WTC11 (cell line): ENCODE data around the gene UTP3. TPM values are rescaled to one million over a fixed set of nuclear protein-coding genes. Genes with fewer than 3 reads are reported as not detected.

ENCODE experiments used
- ATAC-seq: fragments of 200-7000 bp; cut with Tn5 transposase; 2 replicates; pipeline ENCODE4 v1.10.0; 2021; ENCODE audit warnings: mild to moderate bottlenecking, moderate library complexity
- Bru-seq: library from RNA; stranded (reverse); fragments of 400-500 nt; gene quantifications from one replicate; lab custom pipeline; 2021; lab: Mats Ljungman, UMichigan
- CTCF ChIA-PET: fragments of 300-600 bp; sonication (Branson Sonifier 250); formaldehyde crosslinking; loops from one replicate; lab custom pipeline; 2021; ENCODE audit warnings: antibody characterized with exemption; lab: Charles Lee
- POLR2A ChIA-PET: fragments of 350-600 bp; sonication (Branson Sonifier 250); formaldehyde crosslinking; loops from one replicate; lab custom pipeline; 2021; ENCODE audit warnings: antibody characterized with exemption; lab: Charles Lee
- DNase-seq: peaks from one replicate; pipeline ENCODE4 v3.0.0; 2021; ENCODE audit warnings: low spot score
- H3K27ac Mint-ChIP-seq: 2 replicates; pipeline ENCODE4 v1.8.0; 2021; ENCODE audit warnings: mixed read lengths
- H3K27me3 Mint-ChIP-seq: 2 replicates; pipeline ENCODE4 v1.8.0; 2021; ENCODE audit warnings: low read depth, mild to moderate bottlenecking, moderate library complexity, mixed read lengths
- H3K36me3 Mint-ChIP-seq: 2 replicates; pipeline ENCODE4 v1.8.0; 2021; ENCODE audit warnings: mixed read lengths
- H3K4me1 Mint-ChIP-seq: 2 replicates; pipeline ENCODE4 v1.8.0; 2022; ENCODE audit warnings: mixed read lengths
- H3K4me3 Mint-ChIP-seq: 2 replicates; pipeline ENCODE4 v1.8.0; 2021; ENCODE audit warnings: mild to moderate bottlenecking, moderate library complexity, mixed read lengths
- H3K9me3 Mint-ChIP-seq: 2 replicates; pipeline ENCODE4 v1.8.0; 2021; ENCODE audit warnings: mixed read lengths
- CREM ChIP-seq: sonication (generic); formaldehyde crosslinking; IDR thresholded peaks from 2 replicates; pipeline ENCODE4 v1.8.1; 2022; ENCODE audit warnings: mild to moderate bottlenecking, missing genetic modification reagents, moderate library complexity
- EMX1 ChIP-seq: fragments of 250-450 bp; sonication (Bioruptor Pico); IDR thresholded peaks from 2 replicates; pipeline ENCODE4 v1.8.0; 2021; ENCODE audit warnings: mild to moderate bottlenecking
- ETV6 ChIP-seq: sonication (generic); formaldehyde crosslinking; IDR thresholded peaks from 2 replicates; pipeline ENCODE4 v1.8.1; 2022; ENCODE audit warnings: mild to moderate bottlenecking, missing genetic modification reagents
- FOXP1 ChIP-seq: sonication (generic); formaldehyde crosslinking; IDR thresholded peaks from 2 replicates; pipeline ENCODE4 v1.8.0; 2022; ENCODE audit warnings: missing genetic modification reagents, mild to moderate bottlenecking, moderate library complexity, borderline replicate concordance
- GABPB1 ChIP-seq: sonication (generic); formaldehyde crosslinking; IDR thresholded peaks from 2 replicates; pipeline ENCODE4 v1.8.1; 2023; ENCODE audit warnings: mild to moderate bottlenecking, missing genetic modification reagents
- HMGA2 ChIP-seq: fragments of 250-450 bp; sonication (Bioruptor Pico); IDR thresholded peaks from 2 replicates; pipeline ENCODE4 v1.4.0; 2021; ENCODE audit warnings: mild to moderate bottlenecking, moderate library complexity
- MYBL2 ChIP-seq: sonication (generic); formaldehyde crosslinking; IDR thresholded peaks from 2 replicates; pipeline ENCODE4 v1.8.1; 2023; ENCODE audit warnings: mild to moderate bottlenecking, moderate library complexity, missing genetic modification reagents
- NR2C2 ChIP-seq: sonication (generic); formaldehyde crosslinking; IDR thresholded peaks from 2 replicates; pipeline ENCODE4 v1.8.0; 2022; ENCODE audit warnings: mild to moderate bottlenecking, missing genetic modification reagents
- OVOL2 ChIP-seq: fragments of 250-450 bp; sonication (Bioruptor Pico); IDR thresholded peaks from 2 replicates; pipeline ENCODE4 v1.9.0; 2021; ENCODE audit warnings: mild to moderate bottlenecking, borderline replicate concordance
- RORB ChIP-seq: fragments of 250-450 bp; sonication (Bioruptor Pico); IDR thresholded peaks from 2 replicates; pipeline ENCODE4 v1.9.0; 2021; ENCODE audit warnings: mild to moderate bottlenecking
- long read RNA-seq, 3 experiments: library from RNA in 1 of 3; library from capped mRNA in 1 of 3; library from polyadenylated mRNA in 1 of 3; unstranded in 2 of 3; stranded (forward) in 1 of 3; transcript quantifications; one replicate each; pipeline ENCODE4 v2.0.0, GENCODE V29; 2021
- total RNA-seq: library from RNA; stranded (reverse); gene quantifications from 3 replicates; pipeline ENCODE4 v1.2.3, GENCODE V29; 2021
- TF ChIP-seq, protein P1 (sequence below): fragments of 250-450 bp; sonication (Bioruptor Pico); IDR thresholded peaks from 2 replicates; pipeline ENCODE4 v1.9.0; 2021; ENCODE audit warnings: mild to moderate bottlenecking
- TF ChIP-seq, protein P2 (sequence below): sonication (generic); formaldehyde crosslinking; IDR thresholded peaks from 2 replicates; pipeline ENCODE4 v1.8.1; 2022; ENCODE audit warnings: low read depth, mild to moderate bottlenecking, moderate library complexity, missing genetic modification reagents, borderline replicate concordance
- TF ChIP-seq, protein P3 (sequence below): fragments of 200-600 bp; IDR thresholded peaks from 2 replicates; pipeline ENCODE4 v1.8.0; 2022; ENCODE audit warnings: antibody characterized with exemption
- TF ChIP-seq, protein P4 (sequence below): sonication (generic); formaldehyde crosslinking; IDR thresholded peaks from 2 replicates; pipeline ENCODE4 v1.8.1; 2022; ENCODE audit warnings: low read depth, missing genetic modification reagents, borderline replicate concordance
- TF ChIP-seq, protein P5 (sequence below): sonication (generic); formaldehyde crosslinking; IDR thresholded peaks from 2 replicates; pipeline ENCODE4 v1.8.1; 2023; ENCODE audit warnings: mild to moderate bottlenecking, missing genetic modification reagents
- TF ChIP-seq, protein P6 (sequence below): sonication (generic); formaldehyde crosslinking; IDR thresholded peaks from 2 replicates; pipeline ENCODE4 v1.8.0; 2022; ENCODE audit warnings: missing genetic modification reagents
- TF ChIP-seq, protein P7 (sequence below): sonication (generic); formaldehyde crosslinking; IDR thresholded peaks from 2 replicates; pipeline ENCODE4 v1.8.1; 2022; ENCODE audit warnings: mild to moderate bottlenecking, missing genetic modification reagents, moderate library complexity, borderline replicate concordance
- TF ChIP-seq, protein P8 (sequence below): sonication (generic); formaldehyde crosslinking; conservative IDR thresholded peaks from 2 replicates; pipeline ENCODE4 v1.8.1; 2022; ENCODE audit warnings: mild to moderate bottlenecking, missing genetic modification reagents
- TF ChIP-seq, protein P9 (sequence below): sonication (generic); formaldehyde crosslinking; IDR thresholded peaks from 2 replicates; pipeline ENCODE4 v1.8.1; 2023; ENCODE audit warnings: mild to moderate bottlenecking, missing genetic modification reagents, moderate library complexity

Gene UTP3, protein sequence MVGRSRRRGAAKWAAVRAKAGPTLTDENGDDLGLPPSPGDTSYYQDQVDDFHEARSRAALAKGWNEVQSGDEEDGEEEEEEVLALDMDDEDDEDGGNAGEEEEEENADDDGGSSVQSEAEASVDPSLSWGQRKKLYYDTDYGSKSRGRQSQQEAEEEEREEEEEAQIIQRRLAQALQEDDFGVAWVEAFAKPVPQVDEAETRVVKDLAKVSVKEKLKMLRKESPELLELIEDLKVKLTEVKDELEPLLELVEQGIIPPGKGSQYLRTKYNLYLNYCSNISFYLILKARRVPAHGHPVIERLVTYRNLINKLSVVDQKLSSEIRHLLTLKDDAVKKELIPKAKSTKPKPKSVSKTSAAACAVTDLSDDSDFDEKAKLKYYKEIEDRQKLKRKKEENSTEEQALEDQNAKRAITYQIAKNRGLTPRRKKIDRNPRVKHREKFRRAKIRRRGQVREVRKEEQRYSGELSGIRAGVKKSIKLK
- 39.1 to 45.5 TPM (median 39.5 TPM) in 3 replicates for total RNA-seq
- percentile 99 among the genes with signal in this experiment for Bru-seq, nascent RNA
- long read RNA-seq, experiment 1, transcript UTP3-201 (1 exons, 2,073 nt), result major isoform, 117 of 118 reads
- long read RNA-seq, experiment 1, partial matches to known transcripts, result 0 of 118 reads
- long read RNA-seq, experiment 1, other reads (novel, unspliced or antisense), result 1 of 118 reads
- long read RNA-seq, experiment 2, transcript UTP3-201 (1 exons, 2,073 nt), result major isoform, 100 of 100 reads
- long read RNA-seq, experiment 2, partial matches to known transcripts, result 0 of 100 reads
- long read RNA-seq, experiment 2, other reads (novel, unspliced or antisense), result 0 of 100 reads
- long read RNA-seq, experiment 3, transcript UTP3-201 (1 exons, 2,073 nt), result major isoform, 54 of 55 reads
- long read RNA-seq, experiment 3, partial matches to known transcripts, result 0 of 55 reads
- long read RNA-seq, experiment 3, other reads (novel, unspliced or antisense), result 1 of 55 reads

DNA sequence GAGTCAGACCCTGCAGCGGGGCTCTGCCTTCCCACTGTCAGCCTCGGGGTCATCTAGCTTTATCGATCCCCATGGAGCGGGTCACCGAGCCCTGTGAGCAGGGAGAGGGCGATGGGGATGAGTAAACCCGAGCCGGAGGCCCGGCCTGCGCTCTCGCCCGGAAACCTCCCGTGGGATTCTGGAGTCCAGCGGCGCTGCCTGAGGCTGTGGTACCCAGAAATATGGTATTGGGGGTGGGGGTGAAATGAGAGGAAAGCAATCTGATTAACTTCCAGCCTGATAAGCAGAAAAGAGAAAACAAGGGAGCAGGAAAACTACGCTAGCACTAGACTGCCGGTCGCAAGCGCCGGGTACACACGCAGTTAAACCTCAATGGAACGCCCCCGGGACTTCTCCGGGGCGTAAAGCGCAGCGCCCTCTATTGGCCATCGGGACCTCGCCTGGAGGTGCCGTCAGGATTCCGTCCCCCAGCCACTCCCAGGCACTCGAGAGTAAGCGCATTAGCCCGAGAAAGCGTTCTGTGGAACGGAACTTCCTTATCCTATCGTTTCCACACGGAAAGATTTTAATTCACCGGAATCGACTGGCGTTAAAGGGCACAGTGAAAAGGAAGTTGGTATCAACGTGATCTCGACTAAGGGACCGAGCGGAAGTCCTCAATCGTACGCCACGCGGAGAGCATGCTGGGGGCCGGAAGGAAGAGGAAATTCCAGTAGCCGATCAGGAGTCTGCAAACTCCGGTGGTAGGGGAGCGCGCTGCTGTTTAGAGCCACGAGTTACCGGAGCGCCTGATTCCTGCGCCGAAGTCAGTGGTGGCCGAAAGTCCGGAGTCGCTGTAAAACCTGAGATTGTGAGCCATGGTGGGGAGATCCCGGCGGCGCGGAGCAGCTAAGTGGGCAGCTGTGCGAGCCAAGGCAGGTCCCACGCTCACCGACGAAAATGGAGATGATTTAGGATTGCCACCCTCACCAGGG lies at the start of gene UTP3:
TSS of gene UTP3 (plus strand) at position 712 of the 974 bp plus-strand sequence. CDS start at position 858, 146 bp downstream.
- Mint-ChIP-seq H3K27ac (peak within 1 kb of the TSS; percentile 92), H3K36me3 (peaks cover 20% of the 10 kb centered on the region), H3K4me3 (peak within 1 kb of the TSS; percentile 94), H3K4me1 (peaks cover 26% of the 10 kb centered on the region), H3K9me3 (no peaks in the 10 kb centered on the region), H3K27me3 (no peaks in the 10 kb centered on the region)
- POLR2A ChIA-PET, result interaction anchor here (1.1 to 1.4 kb wide), 2 partner anchors 16 to 18 kb away, joined by 4 to 5 read pairs; no protein-coding TSS in a partner anchor
- ATAC-seq (peak; percentile 95), DNase-seq (peak; percentile 95)
- CTCF ChIA-PET, result interaction anchor here (0.6 to 1.8 kb wide), 6 partner anchors 11 to 305 kb away, joined by 3 to 10 read pairs (median 3); partner anchors contain the start of gene DCK
- TF ChIP-seq HMGA2 (0 out of 2 replicates have a peak, but pooled peaks have one; percentile 2), FOXP1 (peak; percentile 90), EMX1 (no peak), GABPB1 (CRISPR knock-in tag) (peak; percentile 71), RORB (CRISPR knock-in tag) (no peak), ETV6 (CRISPR knock-in tag) (peak; percentile 96), OVOL2 (no peak), NR2C2 (no peak), MYBL2 (CRISPR knock-in tag) (0 out of 2 replicates have a peak, but pooled peaks have one; percentile 82), CREM (CRISPR knock-in tag) (peak; percentile 83)
- TF ChIP-seq, protein P1, sequence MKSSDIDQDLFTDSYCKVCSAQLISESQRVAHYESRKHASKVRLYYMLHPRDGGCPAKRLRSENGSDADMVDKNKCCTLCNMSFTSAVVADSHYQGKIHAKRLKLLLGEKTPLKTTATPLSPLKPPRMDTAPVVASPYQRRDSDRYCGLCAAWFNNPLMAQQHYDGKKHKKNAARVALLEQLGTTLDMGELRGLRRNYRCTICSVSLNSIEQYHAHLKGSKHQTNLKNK (CRISPR knock-in tag), result no peak
- TF ChIP-seq, protein P2, sequence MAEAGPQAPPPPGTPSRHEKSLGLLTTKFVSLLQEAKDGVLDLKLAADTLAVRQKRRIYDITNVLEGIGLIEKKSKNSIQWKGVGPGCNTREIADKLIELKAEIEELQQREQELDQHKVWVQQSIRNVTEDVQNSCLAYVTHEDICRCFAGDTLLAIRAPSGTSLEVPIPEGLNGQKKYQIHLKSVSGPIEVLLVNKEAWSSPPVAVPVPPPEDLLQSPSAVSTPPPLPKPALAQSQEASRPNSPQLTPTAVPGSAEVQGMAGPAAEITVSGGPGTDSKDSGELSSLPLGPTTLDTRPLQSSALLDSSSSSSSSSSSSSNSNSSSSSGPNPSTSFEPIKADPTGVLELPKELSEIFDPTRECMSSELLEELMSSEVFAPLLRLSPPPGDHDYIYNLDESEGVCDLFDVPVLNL (CRISPR knock-in tag), result no peak
- TF ChIP-seq, protein P3, sequence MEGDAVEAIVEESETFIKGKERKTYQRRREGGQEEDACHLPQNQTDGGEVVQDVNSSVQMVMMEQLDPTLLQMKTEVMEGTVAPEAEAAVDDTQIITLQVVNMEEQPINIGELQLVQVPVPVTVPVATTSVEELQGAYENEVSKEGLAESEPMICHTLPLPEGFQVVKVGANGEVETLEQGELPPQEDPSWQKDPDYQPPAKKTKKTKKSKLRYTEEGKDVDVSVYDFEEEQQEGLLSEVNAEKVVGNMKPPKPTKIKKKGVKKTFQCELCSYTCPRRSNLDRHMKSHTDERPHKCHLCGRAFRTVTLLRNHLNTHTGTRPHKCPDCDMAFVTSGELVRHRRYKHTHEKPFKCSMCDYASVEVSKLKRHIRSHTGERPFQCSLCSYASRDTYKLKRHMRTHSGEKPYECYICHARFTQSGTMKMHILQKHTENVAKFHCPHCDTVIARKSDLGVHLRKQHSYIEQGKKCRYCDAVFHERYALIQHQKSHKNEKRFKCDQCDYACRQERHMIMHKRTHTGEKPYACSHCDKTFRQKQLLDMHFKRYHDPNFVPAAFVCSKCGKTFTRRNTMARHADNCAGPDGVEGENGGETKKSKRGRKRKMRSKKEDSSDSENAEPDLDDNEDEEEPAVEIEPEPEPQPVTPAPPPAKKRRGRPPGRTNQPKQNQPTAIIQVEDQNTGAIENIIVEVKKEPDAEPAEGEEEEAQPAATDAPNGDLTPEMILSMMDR, result peak; percentile 83
- TF ChIP-seq, protein P4, sequence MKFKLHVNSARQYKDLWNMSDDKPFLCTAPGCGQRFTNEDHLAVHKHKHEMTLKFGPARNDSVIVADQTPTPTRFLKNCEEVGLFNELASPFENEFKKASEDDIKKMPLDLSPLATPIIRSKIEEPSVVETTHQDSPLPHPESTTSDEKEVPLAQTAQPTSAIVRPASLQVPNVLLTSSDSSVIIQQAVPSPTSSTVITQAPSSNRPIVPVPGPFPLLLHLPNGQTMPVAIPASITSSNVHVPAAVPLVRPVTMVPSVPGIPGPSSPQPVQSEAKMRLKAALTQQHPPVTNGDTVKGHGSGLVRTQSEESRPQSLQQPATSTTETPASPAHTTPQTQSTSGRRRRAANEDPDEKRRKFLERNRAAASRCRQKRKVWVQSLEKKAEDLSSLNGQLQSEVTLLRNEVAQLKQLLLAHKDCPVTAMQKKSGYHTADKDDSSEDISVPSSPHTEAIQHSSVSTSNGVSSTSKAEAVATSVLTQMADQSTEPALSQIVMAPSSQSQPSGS (CRISPR knock-in tag), result no peak
- TF ChIP-seq, protein P5, sequence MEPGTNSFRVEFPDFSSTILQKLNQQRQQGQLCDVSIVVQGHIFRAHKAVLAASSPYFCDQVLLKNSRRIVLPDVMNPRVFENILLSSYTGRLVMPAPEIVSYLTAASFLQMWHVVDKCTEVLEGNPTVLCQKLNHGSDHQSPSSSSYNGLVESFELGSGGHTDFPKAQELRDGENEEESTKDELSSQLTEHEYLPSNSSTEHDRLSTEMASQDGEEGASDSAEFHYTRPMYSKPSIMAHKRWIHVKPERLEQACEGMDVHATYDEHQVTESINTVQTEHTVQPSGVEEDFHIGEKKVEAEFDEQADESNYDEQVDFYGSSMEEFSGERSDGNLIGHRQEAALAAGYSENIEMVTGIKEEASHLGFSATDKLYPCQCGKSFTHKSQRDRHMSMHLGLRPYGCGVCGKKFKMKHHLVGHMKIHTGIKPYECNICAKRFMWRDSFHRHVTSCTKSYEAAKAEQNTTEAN (CRISPR knock-in tag), result peak; percentile 86
- TF ChIP-seq, protein P6, sequence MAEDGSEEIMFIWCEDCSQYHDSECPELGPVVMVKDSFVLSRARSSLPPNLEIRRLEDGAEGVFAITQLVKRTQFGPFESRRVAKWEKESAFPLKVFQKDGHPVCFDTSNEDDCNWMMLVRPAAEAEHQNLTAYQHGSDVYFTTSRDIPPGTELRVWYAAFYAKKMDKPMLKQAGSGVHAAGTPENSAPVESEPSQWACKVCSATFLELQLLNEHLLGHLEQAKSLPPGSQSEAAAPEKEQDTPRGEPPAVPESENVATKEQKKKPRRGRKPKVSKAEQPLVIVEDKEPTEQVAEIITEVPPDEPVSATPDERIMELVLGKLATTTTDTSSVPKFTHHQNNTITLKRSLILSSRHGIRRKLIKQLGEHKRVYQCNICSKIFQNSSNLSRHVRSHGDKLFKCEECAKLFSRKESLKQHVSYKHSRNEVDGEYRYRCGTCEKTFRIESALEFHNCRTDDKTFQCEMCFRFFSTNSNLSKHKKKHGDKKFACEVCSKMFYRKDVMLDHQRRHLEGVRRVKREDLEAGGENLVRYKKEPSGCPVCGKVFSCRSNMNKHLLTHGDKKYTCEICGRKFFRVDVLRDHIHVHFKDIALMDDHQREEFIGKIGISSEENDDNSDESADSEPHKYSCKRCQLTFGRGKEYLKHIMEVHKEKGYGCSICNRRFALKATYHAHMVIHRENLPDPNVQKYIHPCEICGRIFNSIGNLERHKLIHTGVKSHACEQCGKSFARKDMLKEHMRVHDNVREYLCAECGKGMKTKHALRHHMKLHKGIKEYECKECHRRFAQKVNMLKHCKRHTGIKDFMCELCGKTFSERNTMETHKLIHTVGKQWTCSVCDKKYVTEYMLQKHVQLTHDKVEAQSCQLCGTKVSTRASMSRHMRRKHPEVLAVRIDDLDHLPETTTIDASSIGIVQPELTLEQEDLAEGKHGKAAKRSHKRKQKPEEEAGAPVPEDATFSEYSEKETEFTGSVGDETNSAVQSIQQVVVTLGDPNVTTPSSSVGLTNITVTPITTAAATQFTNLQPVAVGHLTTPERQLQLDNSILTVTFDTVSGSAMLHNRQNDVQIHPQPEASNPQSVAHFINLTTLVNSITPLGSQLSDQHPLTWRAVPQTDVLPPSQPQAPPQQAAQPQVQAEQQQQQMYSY, result no peak; the same call in 1 of the 2 replicates
- TF ChIP-seq, protein P7, sequence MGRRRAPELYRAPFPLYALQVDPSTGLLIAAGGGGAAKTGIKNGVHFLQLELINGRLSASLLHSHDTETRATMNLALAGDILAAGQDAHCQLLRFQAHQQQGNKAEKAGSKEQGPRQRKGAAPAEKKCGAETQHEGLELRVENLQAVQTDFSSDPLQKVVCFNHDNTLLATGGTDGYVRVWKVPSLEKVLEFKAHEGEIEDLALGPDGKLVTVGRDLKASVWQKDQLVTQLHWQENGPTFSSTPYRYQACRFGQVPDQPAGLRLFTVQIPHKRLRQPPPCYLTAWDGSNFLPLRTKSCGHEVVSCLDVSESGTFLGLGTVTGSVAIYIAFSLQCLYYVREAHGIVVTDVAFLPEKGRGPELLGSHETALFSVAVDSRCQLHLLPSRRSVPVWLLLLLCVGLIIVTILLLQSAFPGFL (CRISPR knock-in tag), result no peak
- TF ChIP-seq, protein P8, sequence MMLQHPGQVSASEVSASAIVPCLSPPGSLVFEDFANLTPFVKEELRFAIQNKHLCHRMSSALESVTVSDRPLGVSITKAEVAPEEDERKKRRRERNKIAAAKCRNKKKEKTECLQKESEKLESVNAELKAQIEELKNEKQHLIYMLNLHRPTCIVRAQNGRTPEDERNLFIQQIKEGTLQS, result no peak
- TF ChIP-seq, protein P9, sequence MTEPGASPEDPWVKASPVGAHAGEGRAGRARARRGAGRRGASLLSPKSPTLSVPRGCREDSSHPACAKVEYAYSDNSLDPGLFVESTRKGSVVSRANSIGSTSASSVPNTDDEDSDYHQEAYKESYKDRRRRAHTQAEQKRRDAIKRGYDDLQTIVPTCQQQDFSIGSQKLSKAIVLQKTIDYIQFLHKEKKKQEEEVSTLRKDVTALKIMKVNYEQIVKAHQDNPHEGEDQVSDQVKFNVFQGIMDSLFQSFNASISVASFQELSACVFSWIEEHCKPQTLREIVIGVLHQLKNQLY (CRISPR knock-in tag), result no peak
